NCI-H345 treated with DMSO at 0.1 percent for 48 hours (cell line): ENCODE measurements around the gene KCNN3.

Experiments used
- DNase-seq: peaks from one replicate; lab custom pipeline; 2025; ENCODE audit not compliant: unreplicated experiment; lab: John Stamatoyannopoulos, UW

The KCNN3 gene

GRCh38 chr1:154752273-154753030, 117.6 kb downstream of the KCNN3 start:
- DNase-seq: no peak

GRCh38 chr1:154751690-154752089, 118.4 kb downstream of the KCNN3 start:
- peak; percentile 98 for DNase-seq

DNA sequence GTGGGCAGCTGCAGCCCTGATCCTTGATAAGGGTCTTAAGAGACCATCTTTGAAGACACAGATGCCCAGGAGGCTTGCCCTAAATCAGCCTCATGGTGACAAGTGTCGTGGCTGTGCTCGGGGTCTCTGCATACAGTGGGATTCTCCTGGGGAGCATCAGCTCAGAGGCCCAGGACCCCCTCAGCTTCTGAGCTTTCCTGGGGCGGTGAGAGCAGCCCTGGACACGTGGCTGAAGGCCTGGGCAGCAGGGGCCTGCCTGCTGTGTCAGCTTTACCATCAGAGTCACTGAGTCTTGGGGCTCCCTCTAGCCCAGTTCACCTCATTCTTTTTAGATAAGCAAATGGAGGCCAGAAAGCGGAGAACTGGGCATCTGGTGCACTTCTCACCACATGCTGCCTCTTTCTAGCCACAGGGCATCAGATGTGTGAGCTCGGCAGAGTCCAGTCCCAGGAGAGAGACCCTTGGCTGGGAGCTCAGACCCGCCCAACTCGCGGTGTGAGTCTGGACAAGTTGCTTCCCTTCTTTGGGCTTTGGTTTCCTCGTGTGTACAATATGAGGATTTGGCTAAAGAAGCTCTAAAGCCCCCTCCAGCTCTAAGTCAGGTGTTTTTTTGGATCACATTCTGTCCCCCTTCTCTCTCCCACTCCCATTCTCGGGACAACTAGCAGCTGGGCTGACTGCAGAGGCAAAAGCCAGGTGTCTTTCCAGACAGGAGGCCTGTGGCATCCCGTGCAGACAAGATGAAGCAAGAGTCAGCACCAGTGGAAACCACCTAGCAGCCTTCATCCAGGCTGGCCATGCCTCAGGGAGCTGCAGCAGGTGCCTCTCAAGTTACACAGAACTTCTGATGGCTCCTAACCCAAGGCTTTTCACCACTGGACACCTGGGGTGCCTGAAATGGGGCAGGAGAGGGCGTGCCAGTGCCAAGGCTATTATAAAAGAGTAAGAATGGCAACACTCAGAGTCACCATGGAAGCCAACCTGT, 119.1 kb downstream of the KCNN3 start:
- DNase-seq: peak; percentile 98

GRCh38 chr1:154749078-154749760, 120.9 kb downstream of the KCNN3 start:
- no peak for DNase-seq

DNA sequence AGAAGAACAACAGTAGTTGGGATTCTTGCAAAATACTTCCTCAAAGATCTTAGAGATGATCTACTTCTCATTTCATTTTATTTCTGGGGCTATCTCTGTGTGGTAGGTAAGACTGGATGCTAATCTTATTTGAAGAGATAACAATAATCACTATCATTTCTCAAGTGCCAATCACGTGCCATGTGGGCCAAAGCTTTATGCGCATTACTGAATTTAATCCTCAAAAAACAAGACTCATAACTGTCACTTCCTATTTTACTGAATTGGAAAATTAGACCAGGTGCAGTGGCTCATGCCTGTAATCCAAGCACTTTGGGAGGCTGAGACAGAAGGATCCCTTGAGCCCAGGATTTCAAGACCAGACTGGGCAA, 121.7 kb downstream of the KCNN3 start:
- no peak for DNase-seq

DNA sequence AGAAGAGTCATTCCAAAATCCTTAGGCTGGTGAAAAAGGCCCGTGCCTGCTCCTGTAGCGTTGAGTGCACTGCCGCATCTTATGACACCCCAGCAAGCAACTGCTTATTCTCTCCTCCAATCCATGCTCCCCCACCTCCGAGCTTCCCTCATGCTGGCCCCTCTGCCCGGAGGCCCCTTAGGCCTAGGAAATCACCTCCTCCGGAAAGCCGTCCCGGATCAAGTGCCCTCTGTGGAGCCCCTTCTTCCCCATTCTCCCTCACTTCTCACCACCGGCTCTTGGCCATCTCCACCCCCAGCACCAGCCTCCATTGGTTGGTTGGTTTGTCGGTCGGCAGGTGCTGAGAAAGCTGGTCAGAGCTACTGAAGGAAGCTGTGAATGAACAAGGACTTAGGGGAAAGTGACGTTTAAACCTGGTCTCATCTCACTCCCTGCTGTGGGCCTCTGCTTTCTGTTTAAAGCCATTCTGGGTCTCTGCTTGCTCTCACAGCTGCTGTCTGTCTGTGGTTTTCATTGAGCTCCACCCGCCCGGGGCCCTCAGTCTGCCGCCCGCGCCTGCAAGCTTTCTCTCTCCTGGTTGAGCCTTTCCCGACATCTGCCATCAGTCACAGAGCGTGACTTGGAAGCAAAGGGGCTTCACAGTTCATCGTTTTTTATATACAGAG, 122.2 kb downstream of the KCNN3 start:
- DNase-seq: peak; percentile 74

DNA sequence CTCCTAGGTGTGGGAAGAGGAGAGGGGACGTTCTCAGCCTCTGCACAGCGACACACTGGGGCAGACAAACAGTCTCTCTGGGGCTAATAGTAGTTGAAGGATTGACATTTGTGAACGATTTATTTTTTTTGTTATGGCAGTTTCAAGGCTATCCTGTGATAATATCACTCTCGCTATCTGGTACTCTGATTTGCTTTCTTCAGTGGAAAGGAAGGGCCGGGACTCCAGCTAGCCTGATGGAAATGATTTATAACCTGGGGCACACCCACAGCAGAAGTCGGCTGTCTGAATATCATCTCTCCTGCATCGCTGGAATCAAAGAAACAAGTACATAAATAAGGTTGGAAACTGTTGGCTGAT, 122.7 kb downstream of the KCNN3 start:
- no peak for DNase-seq

DNA sequence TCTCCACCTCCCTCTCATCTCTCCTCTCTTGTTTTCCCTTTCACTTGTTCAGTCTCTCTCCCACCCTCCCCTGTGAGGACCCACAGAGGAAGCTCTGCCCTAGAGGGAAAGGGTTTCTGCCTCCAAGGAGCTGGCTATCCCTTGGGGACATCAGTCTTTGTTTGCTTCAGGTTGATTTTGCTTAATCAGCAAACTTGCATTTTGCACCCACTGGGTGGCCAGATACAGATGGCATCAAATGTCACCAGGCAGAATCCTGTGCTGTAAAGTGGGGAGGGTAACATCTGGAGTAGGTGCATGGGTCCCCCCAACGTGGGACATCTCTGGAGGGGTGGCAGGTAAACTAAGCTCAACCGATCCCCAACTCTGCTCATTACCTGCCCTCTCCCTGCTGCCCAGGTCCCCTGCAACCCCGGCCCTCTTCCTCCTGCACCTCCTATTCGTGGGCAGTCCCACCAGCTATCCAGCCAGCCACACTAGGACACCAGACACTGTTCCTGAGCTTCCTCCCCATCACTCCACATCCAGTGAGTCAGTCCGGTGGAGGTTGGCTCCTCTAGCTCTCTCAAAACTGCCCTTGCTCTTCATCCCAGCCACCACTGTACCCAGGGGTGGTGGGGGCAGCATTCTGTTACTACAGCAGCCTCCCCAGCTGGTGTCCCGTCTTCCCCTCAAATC, 123.3 kb downstream of the KCNN3 start:
- DNase-seq: no peak

DNA sequence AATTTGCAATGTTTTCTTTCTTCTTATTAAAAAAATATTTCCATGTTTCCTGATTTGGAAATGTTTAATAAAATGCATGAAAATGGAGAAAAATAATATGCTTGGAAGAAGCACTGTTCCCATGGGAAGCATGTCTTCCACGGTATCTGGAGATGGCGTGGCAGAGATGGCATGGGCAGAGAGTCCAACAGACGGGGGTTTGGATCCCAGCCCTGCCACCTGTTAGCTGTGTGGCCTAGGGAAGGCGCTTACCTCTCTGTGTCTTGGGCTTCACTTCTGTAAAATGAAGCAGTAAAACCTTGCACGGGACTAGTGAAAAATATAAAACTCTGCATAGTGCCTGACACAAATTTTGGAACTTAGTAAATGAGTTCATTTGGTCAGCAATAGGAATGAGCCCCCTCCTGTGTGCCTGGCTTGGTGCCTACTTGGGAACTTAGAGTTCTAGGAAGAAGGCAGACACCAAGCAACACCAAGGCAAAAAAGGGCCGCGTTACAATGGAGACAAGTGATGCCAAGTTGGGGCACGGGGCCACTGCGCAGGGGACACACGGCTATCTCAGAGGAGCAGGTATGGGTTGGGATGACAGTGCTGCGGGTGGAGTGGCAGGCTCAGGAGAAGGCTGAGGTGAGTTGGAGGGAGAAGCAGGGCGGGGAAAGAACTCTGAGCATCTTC, 124.2 kb downstream of the KCNN3 start:
- DNase-seq: no peak

DNA sequence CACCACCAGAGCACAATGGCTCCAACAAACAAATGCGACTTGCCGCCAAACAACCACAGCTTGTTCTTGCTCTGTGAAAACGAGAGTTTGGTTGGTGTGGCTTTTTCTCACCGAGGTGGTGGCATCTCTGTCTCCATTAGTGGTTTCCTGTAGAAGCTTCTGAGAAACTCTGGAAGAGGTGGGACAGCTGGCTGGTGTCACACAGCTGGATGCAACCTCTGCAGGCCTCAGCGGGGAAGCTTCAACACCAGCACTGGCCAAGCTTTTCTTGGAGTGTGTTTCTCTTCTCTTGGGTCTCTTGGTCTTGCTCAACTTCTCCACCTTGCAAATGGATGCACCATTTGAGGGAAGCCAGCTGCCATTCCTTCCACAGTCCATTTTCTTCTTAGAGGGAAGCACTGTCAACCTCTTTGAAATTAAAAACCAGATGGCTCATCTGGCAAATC, 124.8 kb downstream of the KCNN3 start:
- DNase-seq: no peak

GRCh38 chr1:154744352-154745035, 125.6 kb downstream of the KCNN3 start:
- DNase-seq: no peak

DNA sequence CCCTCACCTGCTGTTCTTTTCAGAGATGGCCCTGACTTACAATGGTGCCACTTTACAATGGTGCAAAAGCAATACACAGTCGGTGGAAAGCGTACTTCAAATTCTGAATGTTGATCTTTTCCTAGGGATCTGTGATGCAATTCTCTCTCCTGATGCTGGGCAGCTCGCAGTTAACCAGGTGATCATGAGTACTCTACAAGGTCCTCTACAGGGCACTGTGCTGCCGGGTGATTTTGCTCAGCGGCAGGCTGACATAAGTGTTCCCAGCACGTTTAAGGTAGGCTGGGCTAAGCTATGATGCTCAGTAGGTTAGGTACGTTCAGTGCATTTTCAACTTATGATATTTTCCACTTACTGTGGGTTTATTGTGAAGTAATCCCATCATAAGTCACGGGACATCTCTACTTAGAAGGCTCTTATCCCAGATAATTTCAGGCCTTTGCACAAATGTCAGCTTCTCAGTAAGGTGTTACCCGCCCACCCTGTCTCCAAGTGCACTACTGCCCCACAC, 126.5 kb downstream of the KCNN3 start:
- DNase-seq: peak; percentile 100

DNA sequence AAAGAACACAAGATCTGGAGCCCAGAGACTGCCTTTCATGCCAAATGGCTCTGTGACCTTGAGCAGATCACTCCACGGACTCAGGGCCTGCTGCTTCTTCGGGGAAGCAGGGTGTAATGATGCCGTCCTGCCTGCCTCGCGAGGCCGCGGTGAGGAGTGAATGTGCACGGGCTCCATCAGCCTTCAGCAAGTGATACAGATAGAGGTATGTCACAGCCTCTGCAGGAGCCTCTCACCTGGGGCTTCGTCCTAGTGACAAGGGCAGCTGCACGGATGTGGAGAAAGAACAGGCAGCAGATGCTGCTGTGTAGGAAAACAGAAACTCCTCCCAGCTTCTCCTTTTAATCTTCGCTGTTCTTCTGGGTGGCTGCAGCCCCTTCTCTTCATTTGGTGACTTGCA, 127.5 kb downstream of the KCNN3 start:
- DNase-seq: peak; percentile 84

DNA sequence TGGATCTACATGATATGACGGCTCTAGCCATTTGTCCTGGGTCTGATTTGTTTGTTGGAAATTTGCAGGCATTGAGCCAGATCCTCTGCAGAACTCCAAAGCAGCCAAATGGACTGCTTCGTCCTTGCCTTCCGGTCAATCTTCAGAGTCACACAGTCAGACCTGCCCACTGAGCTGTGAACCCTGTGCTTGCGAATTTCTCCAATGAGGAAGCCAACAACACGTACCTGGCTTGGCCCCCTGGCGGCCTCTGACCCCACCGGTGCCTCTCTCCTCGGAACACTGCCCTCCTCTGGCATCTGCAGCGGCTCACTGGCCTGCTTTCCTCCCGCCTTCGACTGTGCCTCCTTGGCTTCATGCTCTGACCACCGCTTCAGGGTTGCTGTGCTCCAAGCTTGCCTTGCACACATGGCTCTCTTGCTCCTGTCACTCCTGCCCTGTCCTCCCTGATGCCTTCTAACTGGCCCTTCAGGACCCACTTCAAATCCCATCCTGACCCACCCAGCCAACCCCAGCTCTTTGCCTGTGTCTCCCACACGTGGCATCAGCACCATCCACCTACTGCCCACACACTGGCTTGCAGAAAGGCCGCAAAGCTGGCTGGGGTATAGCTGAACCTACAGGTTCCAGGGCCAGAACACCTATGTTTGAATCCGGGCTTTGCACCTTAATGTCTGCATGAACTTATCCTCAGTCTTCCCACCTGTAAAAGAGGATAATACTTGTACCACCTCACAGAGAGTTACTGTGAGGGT, 128.2 kb downstream of the KCNN3 start:
- DNase-seq: no peak

- DNase-seq: no peak
Observed at GRCh38 chr1:154741327-154741726, 128.8 kb downstream of the KCNN3 start.

DNA sequence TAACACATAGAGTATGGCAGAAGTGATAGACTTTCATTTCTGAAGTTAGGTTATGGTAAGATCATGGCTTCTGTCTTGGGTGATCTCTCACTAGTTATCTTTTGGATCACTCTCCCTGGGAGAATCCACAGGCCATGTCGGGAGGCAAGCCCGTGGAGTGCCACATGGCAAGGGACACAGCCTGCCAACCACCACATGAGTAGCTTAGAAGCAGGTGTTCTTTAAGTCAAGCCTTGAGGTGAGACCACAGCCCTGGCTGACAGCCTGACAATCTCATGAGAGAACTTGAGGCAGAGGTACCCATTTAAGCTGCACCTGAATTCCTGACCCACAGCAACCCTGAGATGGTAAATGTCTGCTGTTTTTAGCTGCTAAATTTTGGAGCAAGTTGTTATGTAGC, 130.4 kb downstream of the KCNN3 start:
- no peak for DNase-seq

GRCh38 chr1:154736841-154737240, 133.2 kb downstream of the KCNN3 start:
- no peak for DNase-seq

- no peak for DNase-seq
Observed at GRCh38 chr1:154735804-154736168, 134.3 kb downstream of the KCNN3 start.
